Measurements from ENCODE around the gene HOXA3. TPM values are rescaled to one million over a fixed set of nuclear protein-coding genes. Genes with fewer than 3 reads are reported as not detected.

Gene HOXA3
- total RNA-seq, 2 donors from 2014 or later, result 0.68 to 0.74 TPM

- intact Hi-C loops (cut with DNase I), result no loop called here
- ATAC-seq, result no peak
- no peak for DNase-seq
Measured at GRCh38 chr7:27093184-27093895, 59.0 kb downstream of the HOXA3 start.

DNA sequence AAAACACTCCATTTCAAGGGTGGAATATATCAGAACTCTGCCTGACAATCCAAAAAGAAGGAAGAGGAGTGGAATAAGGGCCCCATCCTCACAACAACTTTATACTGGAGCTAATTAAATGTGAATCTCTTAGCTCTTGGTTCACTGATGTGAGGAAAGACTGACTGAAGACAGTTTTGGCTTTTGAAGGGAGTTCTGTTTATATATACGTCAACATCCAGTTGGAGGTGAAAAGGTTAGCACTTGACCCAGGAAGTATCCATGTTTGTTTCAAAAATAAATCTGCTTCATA is 59.6 kb downstream of the HOXA3 start:
- intact Hi-C loops (cut with DNase I), result no loop called here
- DNase-seq, result no peak
- no peak for ATAC-seq

GRCh38 chr7:27091941-27092818 is 60.2 kb downstream of the HOXA3 start:
- intact Hi-C loops (cut with DNase I), result no loop called here
- DNase-seq, result no peak
- no peak for ATAC-seq

GRCh38 chr7:27091105-27091504 is 61.3 kb downstream of the HOXA3 start:
- ATAC-seq (no peak), DNase-seq (no peak)
- intact Hi-C loops (cut with DNase I), result no loop called here

- intact Hi-C loops (cut with DNase I), result no loop called here
- ATAC-seq (no peak), DNase-seq (no peak)
Measured at GRCh38 chr7:27088002-27088922, 64.1 kb downstream of the HOXA3 start.

GRCh38 chr7:27083646-27084045 is 68.7 kb downstream of the HOXA3 start:
- intact Hi-C loops (cut with DNase I), result no loop called here
- ATAC-seq (no peak), DNase-seq (no peak)

DNA sequence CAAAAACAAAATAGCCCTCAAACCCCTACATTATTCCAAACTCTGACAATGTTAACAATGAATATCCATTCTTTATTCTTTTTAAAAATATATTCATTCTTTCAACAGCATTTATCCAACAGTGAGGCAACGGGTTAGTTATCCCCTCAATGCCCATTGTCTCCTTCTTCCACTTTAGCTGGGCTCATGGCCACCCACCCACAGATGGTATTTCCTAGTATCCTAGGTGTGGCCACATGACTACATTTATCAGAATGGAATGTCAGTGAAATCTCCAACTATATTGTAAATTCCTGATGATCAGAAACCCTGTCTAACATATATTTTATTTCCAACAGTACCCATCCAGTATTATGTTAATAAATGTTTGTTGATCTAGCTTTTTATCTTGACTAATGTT is 70.2 kb downstream of the HOXA3 start:
- ATAC-seq, result no peak
- DNase-seq, result no peak
- intact Hi-C loops (cut with DNase I), result no loop called here

GRCh38 chr7:27080844-27081436 is 71.4 kb downstream of the HOXA3 start:
- no peak for DNase-seq
- intact Hi-C loops (cut with DNase I), result no loop called here
- no peak for ATAC-seq

GRCh38 chr7:27079234-27079975 is 73.0 kb downstream of the HOXA3 start:
- DNase-seq, result no peak
- intact Hi-C loops (cut with DNase I), result no loop called here
- ATAC-seq, result no peak

- DNase-seq (no peak), ATAC-seq (no peak)
- intact Hi-C loops (cut with DNase I), result no loop called here
Measured at GRCh38 chr7:27078616-27079233, 73.7 kb downstream of the HOXA3 start.

DNA sequence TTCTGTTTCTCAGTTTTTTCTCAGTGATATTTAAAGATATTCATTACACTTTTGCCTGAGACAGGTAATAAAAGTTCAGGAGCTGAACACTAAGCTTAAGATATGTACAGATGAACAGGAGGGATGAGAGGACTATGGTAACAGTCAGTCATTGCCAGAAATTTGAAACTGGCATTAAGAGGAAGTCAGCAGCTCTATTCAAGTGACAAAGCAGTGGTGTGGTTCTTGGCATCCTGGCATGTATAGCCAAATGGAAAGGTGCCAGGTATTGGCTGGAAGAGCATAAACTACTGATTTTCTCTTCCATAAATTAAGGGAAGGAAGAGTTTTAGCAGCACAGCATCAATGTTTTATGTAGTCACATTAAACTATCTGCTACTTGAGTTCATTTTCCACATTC is 79.3 kb downstream of the HOXA3 start:
- intact Hi-C loops (cut with DNase I), result no loop called here
- ATAC-seq (no peak), DNase-seq (no peak)

- ATAC-seq, result no peak
- DNase-seq, result no peak
- intact Hi-C loops (cut with DNase I), result no loop called here
Measured at GRCh38 chr7:27071622-27072390, 80.6 kb downstream of the HOXA3 start.

GRCh38 chr7:27068259-27068658 is 84.1 kb downstream of the HOXA3 start:
- DNase-seq (no peak), ATAC-seq (no peak)
- intact Hi-C loops (cut with DNase I), result no loop called here

GRCh38 chr7:27066148-27066547 is 86.2 kb downstream of the HOXA3 start:
- intact Hi-C loops (cut with DNase I), result no loop called here

DNA sequence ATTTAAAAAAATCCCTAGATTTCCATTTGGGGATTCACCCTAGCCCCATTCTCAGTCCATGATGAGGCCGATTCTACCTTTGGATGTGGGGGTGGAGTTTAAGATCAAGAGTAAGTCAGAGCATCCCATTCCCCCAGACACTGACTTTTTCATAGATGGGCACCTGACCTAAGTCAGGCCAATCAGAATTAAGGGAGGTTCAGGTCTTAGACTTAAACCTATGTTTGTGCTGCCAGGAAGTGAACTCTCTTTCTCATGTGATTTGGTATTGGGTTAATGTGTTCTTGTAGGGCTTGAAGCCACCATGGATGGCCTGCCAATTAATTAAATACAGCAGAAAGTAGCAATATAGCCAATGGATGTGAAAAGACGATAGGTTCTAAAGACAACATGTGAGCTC is 86.7 kb downstream of the HOXA3 start:
- DNase-seq (no peak), ATAC-seq (no peak)
- intact Hi-C loops (cut with DNase I), result no loop called here

More at GRCh38 chr7:27066148-27066547, 86.2 kb downstream of the HOXA3 start:
- DNase-seq, result no peak
- no peak for ATAC-seq

- DNase-seq (no peak), ATAC-seq (no peak)
- intact Hi-C loops (cut with DNase I), result no loop called here
Measured at GRCh38 chr7:27064661-27065060, 87.7 kb downstream of the HOXA3 start.

- ATAC-seq (no peak), DNase-seq (no peak)
- intact Hi-C loops (cut with DNase I), result no loop called here
Measured at GRCh38 chr7:27064159-27064558, 88.2 kb downstream of the HOXA3 start.

GRCh38 chr7:27062946-27063345 is 89.4 kb downstream of the HOXA3 start:
- DNase-seq (no peak), ATAC-seq (no peak)
- intact Hi-C loops (cut with DNase I), result no loop called here

All from left cardiac atrium (tissue), 4 donors.